ENCODE data around the gene TSSC4.

Gene TSSC4

GRCh38 chr11:2409611-2410468 is 9.3 kb downstream of the TSSC4 start:
- H3K9me3 ChIP-seq, result no peaks in the 10 kb centered on the region
- no peaks in the 10 kb centered on the region for H3K4me1 ChIP-seq (ENCODE audit: control insufficient read depth in 1 of 2, insufficient read depth in 1 of 2, low read depth in 1 of 2, low read length in 1 of 2)
- no peak overlapping the region for H3K27ac ChIP-seq
- TF ChIP-seq, protein P1, sequence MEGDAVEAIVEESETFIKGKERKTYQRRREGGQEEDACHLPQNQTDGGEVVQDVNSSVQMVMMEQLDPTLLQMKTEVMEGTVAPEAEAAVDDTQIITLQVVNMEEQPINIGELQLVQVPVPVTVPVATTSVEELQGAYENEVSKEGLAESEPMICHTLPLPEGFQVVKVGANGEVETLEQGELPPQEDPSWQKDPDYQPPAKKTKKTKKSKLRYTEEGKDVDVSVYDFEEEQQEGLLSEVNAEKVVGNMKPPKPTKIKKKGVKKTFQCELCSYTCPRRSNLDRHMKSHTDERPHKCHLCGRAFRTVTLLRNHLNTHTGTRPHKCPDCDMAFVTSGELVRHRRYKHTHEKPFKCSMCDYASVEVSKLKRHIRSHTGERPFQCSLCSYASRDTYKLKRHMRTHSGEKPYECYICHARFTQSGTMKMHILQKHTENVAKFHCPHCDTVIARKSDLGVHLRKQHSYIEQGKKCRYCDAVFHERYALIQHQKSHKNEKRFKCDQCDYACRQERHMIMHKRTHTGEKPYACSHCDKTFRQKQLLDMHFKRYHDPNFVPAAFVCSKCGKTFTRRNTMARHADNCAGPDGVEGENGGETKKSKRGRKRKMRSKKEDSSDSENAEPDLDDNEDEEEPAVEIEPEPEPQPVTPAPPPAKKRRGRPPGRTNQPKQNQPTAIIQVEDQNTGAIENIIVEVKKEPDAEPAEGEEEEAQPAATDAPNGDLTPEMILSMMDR (IDR thresholded peaks at IDR 0.05), result no peak
- no peak overlapping the region for H3K4me3 ChIP-seq (ENCODE audit: low read depth in 1 of 2, low read length in 1 of 2)
- H3K36me3 ChIP-seq, result no peaks in the 10 kb centered on the region
- no peaks in the 10 kb centered on the region for H3K27me3 ChIP-seq

DNA sequence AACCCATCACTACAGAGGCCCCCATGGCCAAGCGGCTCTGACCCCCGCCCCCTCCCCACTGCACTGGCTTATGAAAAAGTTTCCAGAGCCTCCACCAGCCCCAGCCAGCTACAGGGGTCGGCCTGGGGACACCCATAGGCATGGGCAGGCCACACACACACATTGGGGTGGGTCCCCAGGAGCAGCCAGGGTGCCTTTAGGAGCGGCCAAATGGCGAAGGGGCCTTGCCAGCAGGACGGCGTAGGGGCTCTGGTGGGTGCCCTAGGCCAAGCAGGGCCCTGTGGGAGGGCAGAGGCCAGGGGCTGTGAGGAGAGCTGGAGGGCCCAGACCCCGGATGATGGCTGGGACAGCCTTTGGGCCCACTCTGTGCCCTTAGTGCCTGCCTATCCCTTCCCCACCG is 10.1 kb downstream of the TSSC4 start:
- H3K4me1 ChIP-seq (ENCODE audit: control insufficient read depth in 1 of 2, insufficient read depth in 1 of 2, low read depth in 1 of 2, low read length in 1 of 2), result no peaks in the 10 kb centered on the region
- H3K9me3 ChIP-seq, result no peaks in the 10 kb centered on the region
- H3K4me3 ChIP-seq (ENCODE audit: low read depth in 1 of 2, low read length in 1 of 2), result no peak overlapping the region
- no peak overlapping the region for H3K27ac ChIP-seq
- TF ChIP-seq, protein P1 (IDR thresholded peaks at IDR 0.05), result no peak
- no peaks in the 10 kb centered on the region for H3K36me3 ChIP-seq
- no peaks in the 10 kb centered on the region for H3K27me3 ChIP-seq

DNA sequence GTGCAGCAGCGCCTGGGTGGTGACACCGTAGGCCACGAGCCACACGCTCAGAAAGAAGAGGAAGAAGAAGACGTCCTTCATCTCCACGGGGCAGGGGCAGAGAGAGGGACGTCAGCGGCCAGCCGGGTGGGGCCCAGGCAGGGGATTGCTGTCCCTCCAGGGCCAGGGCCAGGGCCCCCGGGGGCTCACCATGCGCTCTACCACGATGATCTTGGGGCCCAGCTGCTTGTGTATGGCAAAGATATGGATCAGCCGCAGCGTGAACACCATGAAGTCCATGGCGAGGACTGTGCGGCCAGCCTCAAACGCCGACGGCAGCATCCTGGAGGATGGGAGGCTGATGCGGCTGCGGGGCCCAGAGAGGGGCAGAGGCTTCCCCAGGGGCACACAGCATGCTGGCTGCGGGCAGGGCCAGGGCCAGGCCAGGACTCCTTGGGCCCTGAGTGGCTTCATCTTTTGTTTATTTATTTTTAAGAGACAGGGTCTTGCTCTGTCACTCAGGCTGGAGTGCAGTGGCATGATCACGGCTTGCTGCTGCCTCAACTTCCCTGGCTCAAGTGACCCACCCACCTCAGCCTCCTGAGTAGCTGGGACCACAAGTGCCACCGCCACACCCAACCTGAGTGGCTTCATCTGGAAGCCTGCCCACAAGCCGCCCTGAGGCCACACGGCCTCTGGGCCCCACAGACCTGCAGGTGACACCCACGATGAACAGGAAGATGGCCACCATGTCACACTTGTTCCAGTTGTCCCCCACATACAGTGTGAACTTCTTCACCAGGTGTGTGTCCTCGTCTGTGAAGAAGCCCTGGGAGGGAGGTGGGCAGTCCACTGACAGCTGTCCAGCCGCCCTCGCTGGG is 11.1 kb downstream of the TSSC4 start:
- Histone ChIP-seq H3K27me3 (no peaks in the 10 kb centered on the region), H3K4me3 (ENCODE audit: low read depth in 1 of 2, low read length in 1 of 2) (no peak overlapping the region), H3K4me1 (ENCODE audit: control insufficient read depth in 1 of 2, insufficient read depth in 1 of 2, low read depth in 1 of 2, low read length in 1 of 2) (no peaks in the 10 kb centered on the region), H3K9me3 (no peaks in the 10 kb centered on the region), H3K36me3 (no peaks in the 10 kb centered on the region), H3K27ac (no peak overlapping the region)
- TF ChIP-seq, protein P1 (IDR thresholded peaks at IDR 0.05), result no peak

- H3K9me3 ChIP-seq, result no peaks in the 10 kb centered on the region
- H3K36me3 ChIP-seq, result no peaks in the 10 kb centered on the region
- no peaks in the 10 kb centered on the region for H3K4me1 ChIP-seq (ENCODE audit: control insufficient read depth in 1 of 2, insufficient read depth in 1 of 2, low read depth in 1 of 2, low read length in 1 of 2)
- TF ChIP-seq, protein P1 (IDR thresholded peaks at IDR 0.05), result no peak
- no peak overlapping the region for H3K4me3 ChIP-seq (ENCODE audit: low read depth in 1 of 2, low read length in 1 of 2)
- H3K27ac ChIP-seq, result no peak overlapping the region
- H3K27me3 ChIP-seq, result no peaks in the 10 kb centered on the region
Observed at GRCh38 chr11:2412323-2412722, 11.8 kb downstream of the TSSC4 start.

DNA sequence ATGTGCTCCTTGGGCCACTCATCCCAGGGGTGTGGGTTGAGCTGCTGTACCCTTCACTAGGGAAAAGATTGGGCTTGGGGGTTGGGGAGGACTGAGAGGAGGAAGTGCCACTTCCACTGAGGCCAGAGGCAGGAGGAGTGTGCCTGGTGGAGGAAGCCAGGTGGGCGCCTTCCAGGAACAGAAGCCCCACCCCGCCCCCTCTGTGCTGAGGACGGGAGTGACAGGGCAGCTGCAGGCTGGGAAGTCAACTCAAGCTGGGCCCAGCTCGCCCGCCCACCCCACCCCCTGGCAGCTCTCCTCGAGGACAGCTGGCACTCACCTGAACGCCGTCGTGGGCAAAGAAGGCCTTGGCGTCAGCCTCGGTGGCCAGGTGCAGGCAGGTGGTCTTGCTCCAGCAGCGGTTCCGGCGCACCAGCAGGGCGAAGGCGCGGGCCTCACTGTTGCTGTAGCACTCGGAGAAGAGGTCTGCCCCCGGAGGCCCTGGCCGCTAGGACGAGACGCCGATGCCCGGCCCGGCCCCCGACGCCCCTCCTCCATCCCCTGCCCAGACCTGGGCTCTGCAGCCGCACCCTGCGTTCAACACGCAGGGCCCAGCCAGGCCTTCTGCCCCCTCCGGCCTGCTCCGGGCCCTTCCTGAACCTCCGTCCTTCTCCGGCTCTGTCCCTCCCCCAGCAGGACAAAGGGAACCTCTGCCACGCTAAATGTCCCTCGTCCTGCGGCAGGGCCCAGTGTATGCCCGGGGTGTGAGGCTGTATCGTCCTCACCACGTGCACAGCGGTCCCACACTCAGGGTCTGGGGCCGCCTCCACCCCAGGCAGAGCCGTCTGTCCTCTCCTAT is 13.4 kb downstream of the TSSC4 start:
- H3K9me3 ChIP-seq, result no peaks in the 10 kb centered on the region
- no peaks in the 10 kb centered on the region for H3K36me3 ChIP-seq
- H3K4me3 ChIP-seq (ENCODE audit: low read depth in 1 of 2, low read length in 1 of 2), result no peak overlapping the region
- H3K27me3 ChIP-seq, result no peaks in the 10 kb centered on the region
- no peaks in the 10 kb centered on the region for H3K4me1 ChIP-seq (ENCODE audit: control insufficient read depth in 1 of 2, insufficient read depth in 1 of 2, low read depth in 1 of 2, low read length in 1 of 2)
- no peak overlapping the region for H3K27ac ChIP-seq
- TF ChIP-seq, protein P1 (IDR thresholded peaks at IDR 0.05), result no peak

Measured in neutrophil (primary cell).